Right atrium auricular region (tissue), 2 donors: ENCODE results near the gene PCDHAC1. TPM values are rescaled to one million over a fixed set of nuclear protein-coding genes. Genes with fewer than 3 reads are reported as not detected.

ENCODE experiments used
- DNase-seq: peaks from one replicate; pipeline ENCODE4 v3.0.0-alpha.2; 2019; ENCODE audit warnings: low spot score
- H3K27ac ChIP-seq, 2 donors: fragments of 200-600 bp; sonication (generic); 1 replicate in 1 of 2; 2 replicates in 1 of 2; pipeline ENCODE4 v1.5.1; 2016 to 2019
- H3K27me3 ChIP-seq, 2 donors: fragments of 200-600 bp; sonication (generic); one replicate each; pipeline versions ENCODE4 v1.5.1 to v1.6.0; 2017 to 2019
- H3K36me3 ChIP-seq: fragments of 200-600 bp; sonication (generic); one replicate; pipeline ENCODE4 v1.5.1; 2016
- H3K4me1 ChIP-seq, 2 donors: fragments of 200-600 bp; sonication (generic); one replicate each; pipeline versions ENCODE4 v1.5.1 to v1.6.0; 2017 to 2019
- H3K4me3 ChIP-seq, 2 donors: fragments of 200-600 bp; sonication (generic); 1 replicate in 1 of 2; 2 replicates in 1 of 2; pipeline ENCODE4 v1.5.1; 2017 to 2019; ENCODE audit warnings: mild to moderate bottlenecking in 1 of 2, moderate library complexity in 1 of 2
- H3K9me3 ChIP-seq, 2 donors: fragments of 200-600 bp; sonication (generic); one replicate each; pipeline ENCODE4 v1.5.1; 2019
- total RNA-seq, 2 donors: library from RNA; depleted of rRNA; stranded (reverse); fragments of >200 nt; gene quantifications; one replicate each; pipeline ENCODE4 v1.1.0, GENCODE V29; 2016
- TF ChIP-seq, protein P1 (sequence below), 2 donors: fragments of 200-600 bp; sonication (generic); IDR thresholded peaks; one replicate each; pipeline ENCODE4 v1.5.1; 2019; ENCODE audit warnings: antibody characterized with exemption in 2 of 2

Gene PCDHAC1
- total RNA-seq, 2 donors from 2014 or later, result 0.26 to 0.51 TPM

DNA sequence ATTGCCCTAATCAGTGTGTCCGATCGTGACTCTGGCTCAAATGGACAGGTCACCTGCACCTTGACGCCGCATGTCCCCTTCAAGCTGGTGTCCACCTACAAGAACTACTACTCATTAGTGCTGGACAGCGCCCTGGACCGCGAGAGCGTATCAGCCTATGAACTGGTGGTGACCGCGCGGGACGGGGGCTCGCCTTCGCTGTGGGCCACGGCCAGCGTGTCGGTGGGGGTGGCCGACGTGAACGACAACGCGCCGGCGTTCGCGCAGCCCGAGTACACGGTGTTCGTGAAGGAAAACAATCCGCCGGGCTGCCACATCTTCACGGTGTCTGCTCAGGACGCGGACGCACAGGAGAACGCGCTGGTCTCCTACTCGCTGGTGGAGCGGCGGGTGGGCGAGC, 42.7 kb upstream of the PCDHAC1 start:
- DNase-seq, result no peak
- H3K4me1 ChIP-seq, result no peaks in the 10 kb centered on the region
- no peaks in the 10 kb centered on the region for H3K36me3 ChIP-seq
- TF ChIP-seq, protein P1, sequence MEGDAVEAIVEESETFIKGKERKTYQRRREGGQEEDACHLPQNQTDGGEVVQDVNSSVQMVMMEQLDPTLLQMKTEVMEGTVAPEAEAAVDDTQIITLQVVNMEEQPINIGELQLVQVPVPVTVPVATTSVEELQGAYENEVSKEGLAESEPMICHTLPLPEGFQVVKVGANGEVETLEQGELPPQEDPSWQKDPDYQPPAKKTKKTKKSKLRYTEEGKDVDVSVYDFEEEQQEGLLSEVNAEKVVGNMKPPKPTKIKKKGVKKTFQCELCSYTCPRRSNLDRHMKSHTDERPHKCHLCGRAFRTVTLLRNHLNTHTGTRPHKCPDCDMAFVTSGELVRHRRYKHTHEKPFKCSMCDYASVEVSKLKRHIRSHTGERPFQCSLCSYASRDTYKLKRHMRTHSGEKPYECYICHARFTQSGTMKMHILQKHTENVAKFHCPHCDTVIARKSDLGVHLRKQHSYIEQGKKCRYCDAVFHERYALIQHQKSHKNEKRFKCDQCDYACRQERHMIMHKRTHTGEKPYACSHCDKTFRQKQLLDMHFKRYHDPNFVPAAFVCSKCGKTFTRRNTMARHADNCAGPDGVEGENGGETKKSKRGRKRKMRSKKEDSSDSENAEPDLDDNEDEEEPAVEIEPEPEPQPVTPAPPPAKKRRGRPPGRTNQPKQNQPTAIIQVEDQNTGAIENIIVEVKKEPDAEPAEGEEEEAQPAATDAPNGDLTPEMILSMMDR (IDR thresholded peaks at IDR 0.05), result no peak
- no peaks in the 10 kb centered on the region for H3K27me3 ChIP-seq
- H3K27ac ChIP-seq, result no peak overlapping the region
- H3K4me3 ChIP-seq, result no peak overlapping the region
- peaks cover 0 to 42% of the 10 kb centered on the region in 2 donors for H3K9me3 ChIP-seq

DNA sequence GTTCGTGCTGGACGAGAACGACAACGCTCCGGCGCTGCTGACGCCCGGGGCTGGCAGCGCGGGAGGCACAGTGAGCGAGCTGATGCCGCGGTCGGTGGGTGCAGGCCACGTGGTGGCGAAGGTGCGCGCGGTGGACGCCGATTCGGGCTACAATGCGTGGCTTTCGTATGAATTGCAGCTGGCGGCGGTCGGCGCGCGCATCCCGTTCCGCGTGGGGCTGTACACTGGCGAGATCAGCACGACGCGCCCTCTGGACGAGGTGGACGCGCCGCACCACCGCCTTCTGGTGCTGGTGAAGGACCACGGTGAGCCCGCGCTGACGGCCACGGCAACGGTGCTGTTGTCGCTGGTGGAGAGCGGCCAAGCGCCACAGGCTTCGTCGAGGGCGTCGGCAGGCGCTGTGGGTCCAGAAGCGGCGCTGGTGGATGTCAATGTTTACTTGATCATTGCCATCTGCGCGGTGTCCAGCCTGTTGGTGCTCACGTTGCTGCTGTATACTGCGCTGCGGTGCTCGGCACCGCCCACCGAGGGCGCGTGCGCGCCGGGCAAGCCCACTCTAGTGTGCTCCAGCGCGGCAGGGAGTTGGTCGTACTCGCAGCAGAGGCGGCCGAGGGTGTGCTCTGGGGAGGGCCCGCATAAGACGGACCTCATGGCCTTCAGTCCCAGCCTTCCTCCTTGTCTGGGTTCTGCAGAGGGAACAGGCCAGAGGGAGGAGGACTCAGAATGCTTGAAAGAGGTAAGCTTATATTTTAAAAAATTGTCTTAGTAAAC, 42.0 kb upstream of the PCDHAC1 start:
- DNase-seq, result no peak

DNA sequence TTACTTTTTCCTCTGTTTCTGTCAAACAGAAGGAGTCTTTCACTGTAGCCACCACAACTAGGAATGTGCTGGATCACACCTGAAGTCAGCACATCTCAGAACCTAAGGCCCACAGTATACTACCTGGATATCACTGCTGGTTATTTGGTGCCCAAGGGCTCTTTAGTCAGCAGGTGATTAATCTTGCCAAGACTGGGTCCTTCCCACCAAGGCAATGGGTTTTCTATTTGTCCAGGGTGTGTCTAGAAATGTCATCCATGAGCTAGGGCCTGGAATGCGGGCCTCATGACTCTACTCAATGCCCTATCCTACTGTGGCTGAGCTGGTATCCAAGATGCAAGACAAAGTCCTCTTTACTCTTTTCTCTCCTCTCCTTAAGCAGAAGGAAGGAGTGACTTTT, 9.8 kb upstream of the PCDHAC1 start:
- Histone ChIP-seq H3K27me3 (no peaks in the 10 kb centered on the region), H3K36me3 (no peaks in the 10 kb centered on the region), H3K9me3 (peaks cover 3 to 11% of the 10 kb centered on the region in 2 donors), H3K4me3 (no peak overlapping the region), H3K4me1 (no peaks in the 10 kb centered on the region), H3K27ac (no peak overlapping the region)
- TF ChIP-seq, protein P1 (IDR thresholded peaks at IDR 0.05), result no peak
- DNase-seq, result no peak

More for the DNA sequence above, 42.0 kb upstream of the PCDHAC1 start:
- Histone ChIP-seq H3K4me3 (no peak overlapping the region), H3K4me1 (no peaks in the 10 kb centered on the region), H3K27ac (no peak overlapping the region), H3K27me3 (no peaks in the 10 kb centered on the region), H3K9me3 (peaks cover 0 to 42% of the 10 kb centered on the region in 2 donors), H3K36me3 (no peaks in the 10 kb centered on the region)
- TF ChIP-seq, protein P1 (IDR thresholded peaks at IDR 0.05), result no peak

DNA sequence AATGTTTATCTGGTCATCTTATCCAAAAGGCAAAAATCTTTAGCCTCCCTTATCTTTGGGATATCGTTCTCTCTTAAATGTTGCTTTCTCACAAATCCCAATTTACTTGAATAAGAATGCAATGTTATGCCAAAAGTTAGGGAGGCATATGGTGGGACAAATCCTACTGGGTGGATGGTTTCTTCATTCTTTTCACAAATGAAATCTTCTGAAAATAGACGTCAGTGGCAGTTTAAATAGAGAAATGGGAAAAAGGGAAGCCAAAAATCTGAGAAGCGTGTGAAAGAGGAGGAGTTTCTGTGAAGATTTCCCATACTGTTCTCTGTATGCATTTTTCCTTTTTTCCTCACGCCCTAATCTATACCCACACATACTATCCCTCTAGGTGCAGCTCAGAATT, 2.5 kb upstream of the PCDHAC1 start:
- no peaks in the 10 kb centered on the region for H3K27me3 ChIP-seq

DNA sequence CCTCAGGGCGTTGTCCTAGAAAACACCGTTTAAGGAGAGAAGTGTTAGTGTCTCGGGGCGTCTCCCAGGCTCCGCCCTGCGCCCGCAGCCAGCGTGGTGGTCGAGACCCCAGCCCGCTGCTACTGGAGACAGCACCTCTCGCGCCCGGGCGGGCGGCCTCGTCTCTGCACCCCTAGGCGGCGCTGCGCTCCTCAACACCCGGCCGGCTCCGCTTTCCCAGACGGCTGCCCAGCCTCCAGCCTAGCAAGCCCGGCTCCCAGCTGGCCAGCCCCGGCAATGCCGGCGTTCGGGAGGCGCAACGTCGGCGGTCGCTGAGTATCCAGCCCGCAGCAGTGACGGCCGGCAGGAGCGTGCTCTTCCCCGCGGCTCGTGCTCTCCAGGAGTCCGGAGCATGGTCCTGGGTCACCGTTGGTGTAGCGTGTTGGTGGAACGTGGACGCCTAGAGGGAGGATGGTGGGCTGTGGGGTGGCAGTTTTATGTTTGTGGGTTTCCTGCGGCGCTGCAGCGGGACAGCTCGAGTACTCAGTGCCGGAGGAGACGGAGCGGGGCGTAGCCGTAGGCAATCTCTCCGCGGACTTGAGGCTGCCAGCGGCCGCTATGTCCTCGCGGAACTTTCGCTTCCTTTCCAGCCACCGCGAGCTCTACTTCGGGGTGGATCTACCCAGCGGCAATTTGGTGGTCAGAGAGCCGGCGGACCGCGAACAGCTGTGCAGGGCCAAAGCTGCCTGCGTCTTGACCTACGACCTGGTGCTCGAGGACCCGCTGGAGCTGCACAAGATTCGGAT, 536 bp downstream of the PCDHAC1 start:
- H3K27ac ChIP-seq, result no peak overlapping the region
- no peaks in the 10 kb centered on the region for H3K9me3 ChIP-seq
- H3K36me3 ChIP-seq, result no peaks in the 10 kb centered on the region
- no peaks in the 10 kb centered on the region for H3K27me3 ChIP-seq
- peak overlapping the region; percentile 34 to 53 for H3K4me3 ChIP-seq
- peaks cover 0 to 19% of the 10 kb centered on the region in 2 donors for H3K4me1 ChIP-seq
- TF ChIP-seq, protein P1 (IDR thresholded peaks at IDR 0.05), result peak; percentile 57 to 80
- peak; percentile 70 for DNase-seq

More for the DNA sequence above, 2.5 kb upstream of the PCDHAC1 start:
- Histone ChIP-seq H3K4me3 (no peak overlapping the region), H3K9me3 (no peaks in the 10 kb centered on the region), H3K27ac (no peak overlapping the region), H3K4me1 (peaks cover 0 to 19% of the 10 kb centered on the region in 2 donors), H3K36me3 (no peaks in the 10 kb centered on the region)
- DNase-seq, result no peak
- TF ChIP-seq, protein P1 (IDR thresholded peaks at IDR 0.05), result no peak
